ENCODE data around the gene ANTXR2. TPM values are rescaled to one million over a fixed set of nuclear protein-coding genes. Genes with fewer than 3 reads are reported as not detected.

ANTXR2 gene
- total and polyA plus RNA-seq, 2 of the 13 experiments (the other 11 are each of a cell fraction or from before 2014, with no cell fraction given), result 4.6 to 14.5 TPM

DNA sequence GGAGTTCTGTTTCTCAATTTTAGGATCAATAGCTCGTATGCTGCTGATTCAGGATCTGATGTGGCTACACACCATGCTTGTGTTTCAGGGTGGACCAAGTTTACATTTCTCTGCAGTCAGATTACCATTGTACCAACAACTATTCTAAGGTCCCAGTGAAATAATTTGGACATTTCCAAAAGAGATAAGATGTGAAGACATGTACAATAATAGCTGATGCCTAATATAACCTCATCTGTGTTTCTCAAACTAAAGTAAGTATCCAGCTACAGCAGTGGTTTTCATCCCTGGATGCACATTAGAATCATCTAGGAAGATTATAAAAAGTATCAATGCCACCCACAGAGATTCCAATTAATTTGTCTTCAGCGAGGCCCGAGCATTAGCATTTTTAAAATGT lies 209.7 kb downstream of the ANTXR2 start:
- Histone ChIP-seq H3K9me3 (ENCODE audit: low read length) (no peaks in the 10 kb centered on the region), H3K9ac (ENCODE audit: insufficient read depth, low read depth, low read length) (no peak overlapping the region), H4K20me1 (ENCODE audit: insufficient read depth, low read length) (no peaks in the 10 kb centered on the region), H3K79me2 (ENCODE audit: insufficient read depth, low read length) (no peaks in the 10 kb centered on the region), H2AFZ (ENCODE audit: low read length) (no peak overlapping the region), H3K36me3 (replicated peaks in 1 of 2; ENCODE audit: control insufficient read depth in 1 of 2, insufficient read depth in 2 of 2, low read length in 2 of 2) (no peaks in the 10 kb centered on the region), H3K27ac (ENCODE audit: extremely low read length, insufficient read depth, low read length) (no peak overlapping the region), H3K27me3 (ENCODE audit: control insufficient read depth in 1 of 2, insufficient read depth in 2 of 2, low read length in 2 of 2) (no peaks in the 10 kb centered on the region), H3K4me3 (replicated peaks in 1 of 3; ENCODE audit: insufficient read depth in 1 of 3, low read depth in 2 of 3, low read length in 3 of 3) (no peak overlapping the region), H3K4me1 (ENCODE audit: insufficient read depth, low read length) (no peaks in the 10 kb centered on the region), H3K4me2 (ENCODE audit: low read depth, low read length) (no peak overlapping the region)
- intact Hi-C loops (cut with micrococcal nuclease; ENCODE audit: unreplicated experiment), result no loop called here
- TF ChIP-seq ATF1 (CRISPR knock-in tag; IDR thresholded peaks at IDR 0.05) (no peak), HMGXB3 (CRISPR knock-in tag; IDR thresholded peaks at IDR 0.05; ENCODE audit: borderline replicate concordance) (no peak), ZFP37 (CRISPR knock-in tag; IDR thresholded peaks at IDR 0.05; ENCODE audit: borderline replicate concordance) (no peak), U2AF2 (IDR thresholded peaks at IDR 0.05; ENCODE audit: low read depth, low read length) (no peak), ZNF3 (CRISPR knock-in tag; IDR thresholded peaks at IDR 0.05) (no peak), MEIS1 (CRISPR knock-in tag; IDR thresholded peaks at IDR 0.05; ENCODE audit: borderline replicate concordance) (no peak), AGO2 (optimal IDR thresholded peaks at IDR 0.05; ENCODE audit: low read depth, low read length) (no peak), TRAFD1 (CRISPR knock-in tag; IDR thresholded peaks at IDR 0.05; ENCODE audit: borderline replicate concordance) (no peak), ZBTB25 (CRISPR knock-in tag; IDR thresholded peaks at IDR 0.05) (no peak)
- ChIA-PET CTCF (ENCODE audit: low intra/inter-chr PET ratio, low total read pairs) (no interaction called here), POLR2A (no interaction called here)
- BruUV-seq (replicated peaks), result no TSS peak
- WGBS (ENCODE audit: low lambda C conversion rate), result 2% methylated on average over 3 of the region's 3 CpGs
- DNase-seq (ENCODE audit: low spot score) (no peak), ATAC-seq (no peak), FAIRE-seq (no peak)
- in situ Hi-C loops (cut with HindIII; ENCODE audit: extremely low pct_ligation_motif_present, low pct_unique_long_range_greater_than_20kb), result no loop called here

Data from HepG2 (cell line).